Stimulated activated CD4-positive, alpha-beta T cell treated with anti-CD3 and anti-CD28 coated beads, Interleukin-15, amount 100 ng/mL, for 1 hour (primary cell): ENCODE results near the gene VAPB.

Experiments
- DNase-seq, 2 donors: peaks; one replicate each; pipeline ENCODE4 v3.0.0-alpha.2; 2020; ENCODE audit warnings: low read depth in 1 of 2, low spot score in 1 of 2

Gene VAPB

GRCh38 chr20:58458342-58459057 lies 69.5 kb downstream of the VAPB start:
- DNase-seq, result no peak

- DNase-seq, result no peak
These were observed 70.2 kb downstream of the VAPB start for GRCh38 chr20:58459058-58459750.

- no peak for DNase-seq
These were observed 72.1 kb downstream of the VAPB start for GRCh38 chr20:58461104-58461503.

- DNase-seq, result no peak
These were observed 72.9 kb downstream of the VAPB start for GRCh38 chr20:58461899-58462298.

- DNase-seq, result no peak
These were observed 74.2 kb downstream of the VAPB start for GRCh38 chr20:58463256-58463655.

- no peak for DNase-seq
These were observed 75.8 kb downstream of the VAPB start for GRCh38 chr20:58464838-58465237.

GRCh38 chr20:58466095-58466708 lies 77.2 kb downstream of the VAPB start:
- no peak for DNase-seq

- no peak for DNase-seq
These were observed 77.9 kb downstream of the VAPB start for GRCh38 chr20:58466729-58467571.

- DNase-seq, result no peak
These were observed 78.8 kb downstream of the VAPB start for GRCh38 chr20:58467572-58468527.

GRCh38 chr20:58469616-58470015 lies 80.6 kb downstream of the VAPB start:
- DNase-seq, result no peak

GRCh38 chr20:58470336-58471192 lies 81.5 kb downstream of the VAPB start:
- DNase-seq, result no peak

- no peak for DNase-seq
These were observed 82.5 kb downstream of the VAPB start for GRCh38 chr20:58471193-58472164.

GRCh38 chr20:58472273-58473018 lies 83.4 kb downstream of the VAPB start:
- no peak for DNase-seq

GRCh38 chr20:58473453-58474425 lies 84.7 kb downstream of the VAPB start:
- no peak for DNase-seq

GRCh38 chr20:58475466-58475865 lies 86.4 kb downstream of the VAPB start:
- no peak for DNase-seq

- DNase-seq, result no peak
These were observed 89.2 kb downstream of the VAPB start for GRCh38 chr20:58478141-58478805.
